ENCODE measurements around the gene DDX54.
"Not testable (repeated sequence)": the region's sequence is repeated elsewhere in the genome, so short reads cannot be mapped to it uniquely, and the experiment has no call there.

Gene DDX54

DNA sequence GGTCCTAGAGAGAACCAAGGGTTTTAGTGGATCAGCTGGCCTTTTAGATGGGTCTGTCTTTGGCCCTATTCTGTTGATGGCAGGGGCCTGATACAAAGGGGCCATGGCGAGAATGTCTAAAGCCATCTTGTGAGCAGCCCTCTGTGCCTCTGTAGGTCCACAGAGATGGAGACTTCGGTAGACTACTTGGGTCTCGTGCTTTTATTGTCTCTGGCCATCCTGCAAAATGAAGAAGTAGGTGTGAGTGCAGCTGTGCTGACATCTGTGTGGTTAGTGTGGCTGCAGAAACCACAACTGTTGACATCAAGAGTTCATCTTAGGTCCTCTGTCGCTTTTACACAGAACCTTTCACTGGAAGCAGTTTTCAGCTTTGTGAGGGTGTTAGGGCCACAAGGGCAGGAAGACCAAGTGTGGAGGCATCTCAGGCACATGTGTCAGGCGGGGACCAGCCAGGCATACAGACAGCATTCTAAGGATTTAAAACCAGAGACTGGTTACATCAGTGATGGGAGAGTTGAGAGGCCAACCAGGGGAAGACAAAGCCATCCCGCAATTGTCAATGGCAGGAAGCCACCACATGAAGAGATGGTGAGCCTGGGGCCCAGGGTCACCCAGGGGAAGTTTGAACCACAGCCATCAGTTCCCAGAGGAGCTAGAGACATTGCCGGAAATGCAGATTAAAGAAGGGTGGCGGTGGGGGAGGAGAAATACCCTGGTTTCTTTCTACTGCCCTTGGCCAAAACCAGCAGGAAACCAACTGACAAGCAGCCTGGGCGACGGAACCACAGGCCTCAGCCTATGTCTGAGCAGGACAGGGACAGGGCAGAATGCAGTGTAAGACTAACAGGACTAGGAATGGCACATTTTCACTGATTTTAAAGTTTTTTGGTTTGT, 23.0 kb upstream of the DDX54 start:
- H3K4me3 ChIP-seq (ENCODE audit: low read depth, low read length): no peak overlapping the region
- TF ChIP-seq, protein P1, sequence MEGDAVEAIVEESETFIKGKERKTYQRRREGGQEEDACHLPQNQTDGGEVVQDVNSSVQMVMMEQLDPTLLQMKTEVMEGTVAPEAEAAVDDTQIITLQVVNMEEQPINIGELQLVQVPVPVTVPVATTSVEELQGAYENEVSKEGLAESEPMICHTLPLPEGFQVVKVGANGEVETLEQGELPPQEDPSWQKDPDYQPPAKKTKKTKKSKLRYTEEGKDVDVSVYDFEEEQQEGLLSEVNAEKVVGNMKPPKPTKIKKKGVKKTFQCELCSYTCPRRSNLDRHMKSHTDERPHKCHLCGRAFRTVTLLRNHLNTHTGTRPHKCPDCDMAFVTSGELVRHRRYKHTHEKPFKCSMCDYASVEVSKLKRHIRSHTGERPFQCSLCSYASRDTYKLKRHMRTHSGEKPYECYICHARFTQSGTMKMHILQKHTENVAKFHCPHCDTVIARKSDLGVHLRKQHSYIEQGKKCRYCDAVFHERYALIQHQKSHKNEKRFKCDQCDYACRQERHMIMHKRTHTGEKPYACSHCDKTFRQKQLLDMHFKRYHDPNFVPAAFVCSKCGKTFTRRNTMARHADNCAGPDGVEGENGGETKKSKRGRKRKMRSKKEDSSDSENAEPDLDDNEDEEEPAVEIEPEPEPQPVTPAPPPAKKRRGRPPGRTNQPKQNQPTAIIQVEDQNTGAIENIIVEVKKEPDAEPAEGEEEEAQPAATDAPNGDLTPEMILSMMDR (IDR thresholded peaks at IDR 0.05; ENCODE audit: low read depth, low read length): no peak

DNA sequence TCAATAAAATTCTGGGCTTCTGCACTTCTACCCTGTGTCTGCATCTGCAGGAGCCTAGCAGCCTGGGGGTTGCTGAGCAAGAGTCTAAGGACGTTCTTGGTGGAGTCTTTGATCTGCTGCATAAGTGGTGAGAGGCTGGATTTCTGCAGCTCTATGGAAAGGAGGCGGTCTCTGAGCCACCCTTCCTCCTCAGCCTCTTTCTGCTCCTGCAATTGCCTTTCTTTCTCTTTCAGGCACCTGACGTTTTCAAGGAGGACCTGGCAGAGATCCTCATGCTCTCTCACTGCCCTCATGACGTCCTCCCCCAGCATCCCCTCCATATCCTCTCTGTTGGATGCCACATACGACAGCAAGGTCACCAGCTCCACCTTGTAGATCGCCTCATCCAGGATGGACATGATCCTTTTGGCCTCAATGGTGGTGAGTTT, 22.3 kb upstream of the DDX54 start:
- TF ChIP-seq, protein P1 (IDR thresholded peaks at IDR 0.05; ENCODE audit: low read depth, low read length): no peak
- no peak overlapping the region for H3K4me3 ChIP-seq (ENCODE audit: low read depth, low read length)

DNA sequence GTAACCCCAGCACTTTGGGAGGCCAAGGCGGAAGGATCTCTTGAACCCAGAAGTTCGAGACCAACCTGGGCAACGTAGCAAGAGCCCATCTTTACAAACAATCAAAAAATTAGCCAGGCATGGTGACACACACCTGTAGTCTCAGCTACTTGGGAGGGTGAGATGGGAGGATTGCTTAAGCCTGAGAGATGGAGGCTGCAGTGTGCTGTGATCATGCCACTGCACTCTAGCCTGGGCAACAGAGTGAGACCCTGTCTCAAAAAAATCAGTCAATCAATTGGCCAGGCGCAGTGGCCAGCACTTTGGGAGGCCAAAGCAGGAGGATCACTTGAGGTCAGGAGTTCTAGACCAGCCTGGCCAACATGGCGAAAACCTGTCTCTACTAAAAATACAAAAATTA, 21.5 kb upstream of the DDX54 start:
- not testable (repeated sequence) for H3K4me3 ChIP-seq (ENCODE audit: low read depth, low read length)

DNA sequence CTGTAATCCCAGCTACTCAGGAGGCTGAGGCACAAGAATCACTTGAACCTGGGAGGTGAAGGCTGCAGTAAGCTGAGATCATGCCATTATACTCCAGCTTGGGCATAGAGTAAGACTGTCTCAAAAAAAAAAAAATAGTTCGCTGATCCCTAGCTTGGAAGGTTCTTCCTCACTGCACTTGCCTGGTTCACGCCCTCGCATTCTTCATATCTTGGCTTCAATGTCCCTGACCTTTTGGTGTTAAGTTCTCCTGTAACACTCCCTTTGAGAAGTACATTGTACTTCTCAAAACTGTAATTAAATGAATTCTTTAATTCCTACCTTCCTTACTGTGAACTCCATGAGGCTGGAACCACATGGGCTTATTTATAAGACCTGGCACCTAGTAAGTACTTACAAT, 19.5 kb upstream of the DDX54 start:
- no peak overlapping the region for H3K4me3 ChIP-seq (ENCODE audit: low read depth, low read length)
- TF ChIP-seq, protein P1 (IDR thresholded peaks at IDR 0.05; ENCODE audit: low read depth, low read length): no peak

DNA sequence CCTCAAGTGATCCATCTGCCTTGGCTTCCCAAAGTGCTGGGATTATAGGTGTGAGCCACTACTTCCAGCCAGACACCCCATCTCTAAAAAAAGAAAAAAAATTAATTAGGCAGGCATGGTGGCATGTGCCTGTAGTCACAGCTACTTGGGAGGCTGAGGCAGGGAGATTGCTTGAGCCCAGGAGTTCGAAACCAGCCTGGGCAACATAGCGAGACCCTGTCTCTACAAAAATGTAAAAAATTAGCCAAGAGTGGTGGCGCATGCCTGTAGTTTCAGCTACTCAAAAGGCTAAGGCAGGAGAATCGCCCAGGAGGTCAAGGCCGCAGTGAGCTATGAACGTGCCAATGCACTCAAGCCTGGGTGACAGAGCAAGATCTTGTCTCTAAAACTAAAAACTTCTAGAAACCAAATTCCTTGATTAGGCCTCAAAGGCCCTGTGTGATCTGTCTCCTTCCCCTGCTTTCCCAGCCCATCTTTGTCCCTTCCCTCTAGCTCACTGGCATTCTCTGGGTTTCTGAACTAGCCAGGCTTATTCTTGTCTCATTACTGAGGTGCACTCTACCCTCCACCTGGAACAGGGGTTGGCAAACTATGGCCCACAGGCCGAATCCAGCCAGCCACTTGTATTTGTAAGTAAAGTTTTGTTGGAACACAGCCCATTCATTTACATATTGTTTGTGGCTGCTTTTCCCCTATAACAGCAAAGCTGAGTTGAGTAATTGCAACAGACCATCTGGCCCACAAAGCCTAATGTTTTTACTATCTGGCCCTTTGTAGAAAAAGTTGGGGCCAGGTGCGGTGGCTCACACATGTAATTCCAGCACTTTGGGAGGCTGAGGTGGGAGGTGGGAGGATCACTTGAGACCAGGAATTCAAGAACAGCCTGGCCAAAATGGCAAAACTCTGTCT, 18.8 kb upstream of the DDX54 start:
- no peak overlapping the region for H3K4me3 ChIP-seq (ENCODE audit: low read depth, low read length)
- TF ChIP-seq, protein P1 (IDR thresholded peaks at IDR 0.05; ENCODE audit: low read depth, low read length): no peak

DNA sequence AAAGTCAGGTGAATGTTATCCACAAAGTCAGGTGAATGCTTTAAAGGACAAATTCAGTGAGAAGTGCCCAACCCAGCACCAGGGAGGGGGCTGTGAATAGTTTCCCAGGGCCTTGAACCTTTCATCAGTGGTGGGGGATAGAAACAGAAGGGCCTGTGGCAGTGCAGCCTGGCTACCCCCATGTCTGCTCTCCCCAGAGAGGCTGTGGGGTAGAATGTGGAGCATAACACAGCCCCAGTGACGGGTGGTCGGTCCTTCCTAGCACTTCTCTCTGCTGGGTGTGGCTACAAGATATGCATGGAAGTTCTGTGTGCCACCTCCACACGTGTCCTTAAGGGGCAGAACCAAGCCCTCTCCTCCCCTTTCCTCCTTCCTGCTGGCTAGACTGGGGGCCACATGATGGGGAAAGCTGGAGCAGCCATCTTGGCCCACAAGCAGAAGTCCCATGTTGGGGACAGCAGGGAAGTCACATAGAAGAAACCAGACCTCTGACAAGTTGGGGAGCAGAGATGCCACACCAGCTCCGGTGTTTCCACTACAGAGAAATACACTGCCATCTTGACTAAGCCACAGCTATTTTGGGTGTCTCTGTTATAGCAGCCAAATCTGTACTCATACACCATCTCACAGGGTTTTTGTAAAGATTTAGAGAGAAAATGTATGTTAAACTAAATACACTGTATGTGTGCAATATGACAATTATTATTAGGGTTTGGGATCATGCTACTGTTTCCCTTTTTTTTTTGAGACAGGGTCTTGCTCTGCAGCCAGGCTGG, 17.2 kb upstream of the DDX54 start:
- TF ChIP-seq, protein P1 (IDR thresholded peaks at IDR 0.05; ENCODE audit: low read depth, low read length): no peak
- no peak overlapping the region for H3K4me3 ChIP-seq (ENCODE audit: low read depth, low read length)
